Stimulated activated naive CD8-positive, alpha-beta T cell treated with anti-CD3 and anti-CD28 coated beads, Interleukin-15, Interleukin-2, amounts not matched to agents 100 ng/mL and 50 ng/mL, for 24 hours (primary cell): ENCODE measurements around the gene MRPS27.
"Not testable (repeated sequence)": the region's sequence is repeated elsewhere in the genome, so short reads cannot be mapped to it uniquely, and the experiment has no call there.

Experiments used
- H3K27ac Mint-ChIP-seq: one replicate; pipeline ENCODE4 v1.8.0; 2021; ENCODE audit warnings: mild to moderate bottlenecking, mixed read lengths
- H3K27me3 Mint-ChIP-seq: one replicate; pipeline ENCODE4 v1.8.0; 2021; ENCODE audit warnings: mixed read lengths
- H3K36me3 Mint-ChIP-seq: one replicate; pipeline ENCODE4 v1.8.0; 2021; ENCODE audit warnings: low read depth, mixed read lengths
- H3K4me1 Mint-ChIP-seq: one replicate; pipeline ENCODE4 v1.8.0; 2021; ENCODE audit warnings: low read depth, mixed read lengths
- H3K4me3 Mint-ChIP-seq: one replicate; pipeline ENCODE4 v1.8.0; 2021; ENCODE audit warnings: mild to moderate bottlenecking, mixed read lengths
- H3K9me3 Mint-ChIP-seq: one replicate; pipeline ENCODE4 v1.8.0; 2021; ENCODE audit warnings: mixed read lengths

The MRPS27 gene

GRCh38 chr5:72307573-72307967, 12.5 kb downstream of the MRPS27 start:
- Mint-ChIP-seq H3K9me3 (no peaks in the 10 kb centered on the region), H3K27me3 (no peaks in the 10 kb centered on the region), H3K4me1 (peaks cover 55% of the 10 kb centered on the region), H3K4me3 (peak overlapping the region; percentile 86), H3K36me3 (peaks cover 71% of the 10 kb centered on the region), H3K27ac (peak overlapping the region; percentile 95)

GRCh38 chr5:72305194-72306142, 14.6 kb downstream of the MRPS27 start:
- H3K36me3 Mint-ChIP-seq, result peaks cover 73% of the 10 kb centered on the region
- H3K4me3 Mint-ChIP-seq, result no peak overlapping the region
- no peaks in the 10 kb centered on the region for H3K27me3 Mint-ChIP-seq
- H3K9me3 Mint-ChIP-seq, result no peaks in the 10 kb centered on the region
- peak overlapping the region; percentile 29 for H3K27ac Mint-ChIP-seq
- peaks cover 73% of the 10 kb centered on the region for H3K4me1 Mint-ChIP-seq

- Mint-ChIP-seq H3K27ac (no peak overlapping the region), H3K36me3 (peaks cover 77% of the 10 kb centered on the region), H3K4me3 (no peak overlapping the region), H3K9me3 (no peaks in the 10 kb centered on the region), H3K27me3 (no peaks in the 10 kb centered on the region), H3K4me1 (peaks cover 82% of the 10 kb centered on the region)
Observed at GRCh38 chr5:72302171-72302570, 17.9 kb downstream of the MRPS27 start.

GRCh38 chr5:72301557-72301956, 18.5 kb downstream of the MRPS27 start:
- no peaks in the 10 kb centered on the region for H3K27me3 Mint-ChIP-seq
- H3K36me3 Mint-ChIP-seq, result peaks cover 82% of the 10 kb centered on the region
- no peaks in the 10 kb centered on the region for H3K9me3 Mint-ChIP-seq
- peaks cover 83% of the 10 kb centered on the region for H3K4me1 Mint-ChIP-seq
- H3K27ac Mint-ChIP-seq, result no peak overlapping the region
- no peak overlapping the region for H3K4me3 Mint-ChIP-seq

- H3K4me1 Mint-ChIP-seq, result peaks cover 80% of the 10 kb centered on the region
Observed at GRCh38 chr5:72300590-72301339, 19.3 kb downstream of the MRPS27 start.

GRCh38 chr5:72298711-72299110, 21.3 kb downstream of the MRPS27 start:
- no peaks in the 10 kb centered on the region for H3K9me3 Mint-ChIP-seq
- no peaks in the 10 kb centered on the region for H3K27me3 Mint-ChIP-seq
- no peak overlapping the region for H3K4me3 Mint-ChIP-seq
- H3K36me3 Mint-ChIP-seq, result peaks cover 89% of the 10 kb centered on the region
- peaks cover 68% of the 10 kb centered on the region for H3K4me1 Mint-ChIP-seq
- H3K27ac Mint-ChIP-seq, result no peak overlapping the region

More at GRCh38 chr5:72300590-72301339, 19.3 kb downstream of the MRPS27 start:
- Mint-ChIP-seq H3K9me3 (no peaks in the 10 kb centered on the region), H3K4me3 (no peak overlapping the region), H3K36me3 (peaks cover 83% of the 10 kb centered on the region), H3K27me3 (no peaks in the 10 kb centered on the region), H3K27ac (no peak overlapping the region)

- peaks cover 65% of the 10 kb centered on the region for H3K4me1 Mint-ChIP-seq
- peak overlapping the region; percentile 54 for H3K27ac Mint-ChIP-seq
- H3K4me3 Mint-ChIP-seq, H3K27me3 Mint-ChIP-seq, H3K9me3 Mint-ChIP-seq: not testable (repeated sequence)
- H3K36me3 Mint-ChIP-seq, result peaks cover 89% of the 10 kb centered on the region
Observed at GRCh38 chr5:72298136-72298535, 21.9 kb downstream of the MRPS27 start.

- no peak overlapping the region for H3K4me3 Mint-ChIP-seq
- peaks cover 50% of the 10 kb centered on the region for H3K4me1 Mint-ChIP-seq
- H3K9me3 Mint-ChIP-seq, result no peaks in the 10 kb centered on the region
- H3K36me3 Mint-ChIP-seq, result peaks cover 80% of the 10 kb centered on the region
- no peak overlapping the region for H3K27ac Mint-ChIP-seq
- H3K27me3 Mint-ChIP-seq, result no peaks in the 10 kb centered on the region
Observed at GRCh38 chr5:72296256-72296655, 23.8 kb downstream of the MRPS27 start.

- H3K4me1 Mint-ChIP-seq, result peaks cover 44% of the 10 kb centered on the region
- peaks cover 75% of the 10 kb centered on the region for H3K36me3 Mint-ChIP-seq
- no peak overlapping the region for H3K4me3 Mint-ChIP-seq
- no peaks in the 10 kb centered on the region for H3K27me3 Mint-ChIP-seq
- H3K9me3 Mint-ChIP-seq, result no peaks in the 10 kb centered on the region
- H3K27ac Mint-ChIP-seq, result no peak overlapping the region
Observed at GRCh38 chr5:72295539-72295938, 24.5 kb downstream of the MRPS27 start.

- Mint-ChIP-seq H3K4me1 (peaks cover 36% of the 10 kb centered on the region), H3K27ac (no peak overlapping the region), H3K9me3 (no peaks in the 10 kb centered on the region), H3K27me3 (no peaks in the 10 kb centered on the region), H3K36me3 (peaks cover 75% of the 10 kb centered on the region), H3K4me3 (no peak overlapping the region)
Observed at GRCh38 chr5:72294473-72294872, 25.6 kb downstream of the MRPS27 start.

GRCh38 chr5:72293495-72294055, 26.5 kb downstream of the MRPS27 start:
- H3K27me3 Mint-ChIP-seq, result no peaks in the 10 kb centered on the region
- H3K9me3 Mint-ChIP-seq, result no peaks in the 10 kb centered on the region
- peaks cover 31% of the 10 kb centered on the region for H3K4me1 Mint-ChIP-seq
- no peak overlapping the region for H3K4me3 Mint-ChIP-seq
- peaks cover 72% of the 10 kb centered on the region for H3K36me3 Mint-ChIP-seq
- no peak overlapping the region for H3K27ac Mint-ChIP-seq

GRCh38 chr5:72292411-72292810, 27.6 kb downstream of the MRPS27 start:
- Mint-ChIP-seq H3K4me1 (peaks cover 24% of the 10 kb centered on the region), H3K36me3 (peaks cover 76% of the 10 kb centered on the region), H3K27me3 (no peaks in the 10 kb centered on the region), H3K9me3 (no peaks in the 10 kb centered on the region), H3K27ac (no peak overlapping the region), H3K4me3 (no peak overlapping the region)

- H3K9me3 Mint-ChIP-seq, result no peaks in the 10 kb centered on the region
- peaks cover 73% of the 10 kb centered on the region for H3K36me3 Mint-ChIP-seq
- H3K4me3 Mint-ChIP-seq, result no peak overlapping the region
- no peak overlapping the region for H3K27ac Mint-ChIP-seq
- peaks cover 19% of the 10 kb centered on the region for H3K4me1 Mint-ChIP-seq
- no peaks in the 10 kb centered on the region for H3K27me3 Mint-ChIP-seq
Observed at GRCh38 chr5:72291601-72292000, 28.4 kb downstream of the MRPS27 start.

GRCh38 chr5:72290356-72291133, 29.5 kb downstream of the MRPS27 start:
- no peaks in the 10 kb centered on the region for H3K27me3 Mint-ChIP-seq
- peaks cover 76% of the 10 kb centered on the region for H3K36me3 Mint-ChIP-seq
- no peaks in the 10 kb centered on the region for H3K9me3 Mint-ChIP-seq
- H3K4me1 Mint-ChIP-seq, result peaks cover 15% of the 10 kb centered on the region
- H3K4me3 Mint-ChIP-seq, result no peak overlapping the region
- H3K27ac Mint-ChIP-seq, result no peak overlapping the region
